CD4-positive, alpha-beta T cell treated with Interleukin-15 for 4 hours (primary cell): ENCODE measurements around the gene MAP3K5.
A peak's percentile ranks its signal among the peaks of the same experiment; 100 is the strongest.

ENCODE experiments used
- DNase-seq: peaks from one replicate; pipeline ENCODE4 v3.0.0-alpha.2; 2020; ENCODE audit warnings: low spot score

MAP3K5 gene

DNA sequence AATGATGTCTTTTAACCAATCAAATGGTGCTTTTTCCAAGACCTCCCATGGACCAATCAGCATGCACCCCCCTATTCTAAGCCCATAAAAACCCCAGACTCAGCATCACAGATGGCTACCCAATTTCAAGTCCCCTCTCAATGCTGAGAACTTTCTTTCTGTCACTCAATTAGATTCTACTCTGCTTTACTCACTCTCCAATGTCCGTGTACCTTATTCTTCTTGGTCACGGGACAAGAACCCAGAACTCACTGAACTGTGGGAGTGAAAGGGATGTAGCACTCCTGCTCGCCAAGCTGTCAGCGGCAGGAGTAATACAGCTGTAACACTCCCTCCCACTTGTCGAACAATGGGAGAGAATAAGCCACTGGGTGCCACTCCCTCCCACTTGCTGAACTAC is 221.2 kb downstream of the MAP3K5 start:
- DNase-seq = no peak

DNA sequence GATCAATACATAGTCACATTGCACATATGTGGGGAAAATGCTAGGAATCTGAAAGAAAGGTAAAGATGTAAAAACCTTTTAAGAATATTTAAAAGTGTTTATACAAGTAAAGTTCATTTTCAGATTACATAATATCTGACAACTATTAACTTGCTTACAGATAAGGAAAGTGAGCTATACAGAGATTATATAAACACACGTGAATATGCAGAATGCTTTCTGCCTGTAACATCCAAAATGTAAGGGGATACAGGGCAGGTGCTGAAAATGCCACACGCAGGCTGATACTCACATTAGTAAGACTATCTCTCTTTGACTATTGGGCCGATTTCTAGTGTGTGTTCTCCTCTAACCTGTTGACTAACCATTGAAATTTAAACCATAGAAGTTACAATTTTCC is 224.1 kb downstream of the MAP3K5 start:
- no peak for DNase-seq

DNA sequence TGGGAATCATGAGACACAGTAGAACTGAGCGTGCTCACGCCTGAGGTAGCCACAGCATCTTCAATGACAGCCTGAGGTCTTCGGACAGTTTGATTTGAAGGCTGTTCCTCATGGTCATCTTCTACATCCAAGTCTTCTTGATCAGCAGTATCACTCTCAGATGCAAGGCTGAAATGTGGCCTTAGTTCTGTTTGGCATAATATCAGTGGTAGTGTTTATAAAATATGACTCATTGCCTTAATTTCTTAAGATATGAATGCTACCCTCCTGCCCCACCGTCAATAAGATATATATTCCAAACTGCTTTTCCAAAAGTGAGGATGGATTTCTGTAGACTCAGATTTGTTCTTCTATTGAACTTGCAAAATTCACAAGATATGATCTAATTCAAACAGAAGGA is 224.6 kb downstream of the MAP3K5 start:
- no peak for DNase-seq

GRCh38 chr6:136566851-136567250 is 225.4 kb downstream of the MAP3K5 start:
- no peak for DNase-seq

GRCh38 chr6:136566007-136566487 is 226.2 kb downstream of the MAP3K5 start:
- no peak for DNase-seq

DNA sequence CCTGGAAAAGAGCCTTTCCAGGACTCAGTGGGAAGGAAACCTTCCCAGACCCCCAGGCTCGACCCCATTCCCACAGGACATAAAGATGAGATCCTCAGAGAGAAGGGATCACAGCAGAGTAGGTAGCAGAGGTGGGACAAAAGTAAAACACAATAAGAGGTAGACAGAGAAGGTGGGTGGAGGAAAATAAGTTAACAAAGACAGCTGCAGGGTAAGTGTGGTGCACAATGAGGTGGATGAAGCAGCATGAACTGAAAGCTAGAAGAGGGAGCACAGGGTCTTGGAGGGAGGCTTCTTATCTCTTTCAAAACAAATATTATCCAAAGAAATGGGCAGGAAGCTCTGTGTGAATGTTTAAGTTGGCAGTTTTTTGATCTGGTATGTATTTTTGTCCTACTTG is 228.1 kb downstream of the MAP3K5 start:
- no peak for DNase-seq

GRCh38 chr6:136563386-136564152 is 228.7 kb downstream of the MAP3K5 start:
- DNase-seq = no peak

- no peak for DNase-seq
These were observed 230.1 kb downstream of the MAP3K5 start for GRCh38 chr6:136562211-136562610.

DNA sequence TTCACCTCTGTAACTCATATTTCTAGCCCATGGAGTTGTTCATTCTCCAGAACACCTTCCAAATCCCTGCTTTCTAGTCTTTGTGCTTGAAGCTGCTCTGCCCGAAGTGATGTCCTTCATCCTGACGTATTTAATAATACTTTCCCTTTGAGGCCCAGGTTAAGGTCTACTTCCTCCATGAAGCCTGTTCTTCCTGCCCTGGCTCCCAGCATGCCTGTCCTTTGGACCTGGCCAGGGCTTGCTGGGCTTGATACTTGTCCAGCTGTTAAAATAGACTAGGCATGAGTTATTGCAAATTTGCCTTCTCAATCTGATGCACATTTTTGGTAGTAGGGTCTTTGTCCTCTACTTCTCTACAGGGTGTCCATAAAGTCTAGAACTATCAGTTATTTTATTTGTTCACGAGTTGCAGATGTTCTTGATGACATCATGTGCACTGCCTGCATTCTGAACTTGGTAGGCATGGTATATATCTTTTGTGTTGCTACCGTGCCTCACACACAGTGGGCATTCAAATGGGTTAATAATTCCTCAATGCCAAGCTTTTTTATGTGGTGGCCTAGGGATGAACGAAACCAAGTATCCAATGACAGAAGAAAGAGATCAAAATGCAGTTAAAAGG is 239.0 kb downstream of the MAP3K5 start:
- no peak for DNase-seq

GRCh38 chr6:136552054-136552453 is 240.2 kb downstream of the MAP3K5 start:
- DNase-seq = no peak

GRCh38 chr6:136551103-136551502 is 241.2 kb downstream of the MAP3K5 start:
- no peak for DNase-seq

DNA sequence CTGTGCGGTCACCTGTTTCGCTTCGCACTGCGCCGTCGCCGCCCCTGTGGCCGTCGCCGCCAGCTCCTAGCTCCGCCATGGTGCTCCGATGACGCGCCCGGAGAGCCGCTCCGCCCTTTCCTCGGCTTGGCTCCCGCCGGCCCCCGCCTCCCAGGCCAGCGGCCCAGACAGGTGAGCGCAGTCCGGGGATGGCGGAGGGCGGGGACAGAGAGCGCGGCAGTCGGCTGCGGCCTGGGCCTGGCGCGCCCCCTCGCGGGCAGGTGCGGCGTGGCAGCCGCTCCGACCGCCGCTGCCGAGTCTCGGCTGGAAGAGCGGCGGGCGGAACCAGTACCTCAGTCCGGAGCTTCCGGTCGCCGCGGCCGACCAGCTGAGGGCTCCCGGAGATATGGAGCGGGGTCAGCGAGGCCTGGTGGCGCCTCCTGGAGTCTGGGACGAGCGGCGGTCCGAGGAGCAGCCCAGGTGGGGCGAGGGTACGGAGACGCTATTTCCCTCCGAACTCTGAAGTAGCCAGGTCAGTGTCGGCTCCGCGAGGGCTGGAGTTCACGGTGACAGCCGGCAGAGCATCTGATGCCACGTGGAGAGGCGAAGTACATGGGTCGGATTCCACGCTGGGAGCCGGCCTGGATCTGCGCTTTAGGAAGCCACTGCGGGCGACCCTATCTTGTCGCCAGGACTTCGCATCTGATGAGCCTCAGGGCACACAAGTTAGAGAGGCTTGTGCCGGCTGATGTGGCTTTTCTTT is 241.8 kb downstream of the MAP3K5 start, which contains the start of gene MAP7:
MAP7 (minus strand) TSS at position 93 of the 742 bp plus-strand sequence; CDS start at position 79, 14 bp downstream.
- peak; percentile 67 for DNase-seq

- no peak for DNase-seq
These were observed 242.3 kb downstream of the MAP3K5 start for GRCh38 chr6:136550045-136550329.

DNA sequence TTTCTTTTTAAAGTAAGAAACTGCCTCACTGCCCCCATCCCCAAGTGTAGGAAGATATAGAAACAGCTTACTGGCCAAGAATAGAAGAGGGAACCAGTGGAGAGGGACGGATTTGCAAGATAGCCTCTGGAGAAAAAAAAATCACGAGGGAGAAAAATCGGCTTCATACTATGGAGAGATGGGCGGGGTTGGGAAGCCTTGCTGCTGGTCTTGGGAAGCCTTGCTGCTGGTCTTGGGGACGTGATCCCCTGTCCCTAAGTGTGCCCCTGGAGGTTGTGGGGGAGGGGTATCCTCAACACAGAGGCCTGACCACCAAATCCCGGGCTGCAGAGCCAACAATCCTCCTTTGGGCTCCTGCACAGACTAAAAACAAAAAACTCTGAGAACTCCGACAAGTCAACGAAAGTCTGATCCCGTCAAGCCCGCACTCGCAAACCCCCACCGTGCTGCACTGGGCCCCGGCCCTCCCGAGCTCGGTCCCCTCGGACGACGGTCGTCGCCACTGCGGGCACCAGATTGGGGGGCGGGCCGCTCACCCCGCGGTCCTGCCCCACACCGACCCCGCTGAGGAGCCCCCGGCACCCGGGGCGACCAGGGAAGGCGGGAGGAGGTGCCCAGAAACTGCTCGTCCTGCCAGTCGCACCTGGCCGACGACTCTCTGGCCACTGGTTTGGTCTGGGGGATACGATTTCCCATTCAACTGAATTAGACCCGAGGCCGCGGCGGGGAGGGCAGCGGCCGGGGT is 242.8 kb downstream of the MAP3K5 start:
- no peak for DNase-seq

DNA sequence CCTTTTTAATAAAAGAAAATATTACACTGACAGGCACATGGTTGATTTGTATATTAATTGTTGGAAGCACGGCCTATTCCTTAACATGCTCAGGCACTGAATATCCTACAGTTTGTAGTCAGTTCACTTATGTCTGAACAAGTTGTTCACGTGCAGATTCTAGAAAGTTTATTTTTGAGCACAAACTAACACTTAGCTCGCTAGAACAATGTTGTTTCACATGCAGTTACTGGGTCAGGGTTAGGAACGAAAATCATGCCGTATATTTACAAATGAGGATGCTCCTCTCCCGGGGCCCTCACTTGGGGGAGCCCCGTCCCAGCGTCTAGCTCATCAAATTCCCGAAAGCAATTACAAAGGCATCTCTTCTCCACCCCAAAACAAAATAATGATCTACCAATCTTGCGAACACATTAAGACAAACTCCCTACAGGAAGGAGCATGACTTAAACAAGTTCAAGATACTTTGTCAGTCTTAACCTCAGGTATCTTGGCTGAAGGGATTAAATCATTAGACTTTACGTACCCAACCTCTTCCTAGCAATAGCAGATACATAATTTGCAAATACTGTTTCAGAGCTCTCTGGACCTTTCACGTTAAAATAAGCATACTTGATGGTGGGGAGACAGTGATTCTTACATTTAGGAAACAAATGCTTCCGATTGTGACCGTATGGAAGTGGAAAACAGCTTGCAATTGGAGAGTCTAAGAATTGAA is 243.5 kb downstream of the MAP3K5 start:
- DNase-seq = no peak

DNA sequence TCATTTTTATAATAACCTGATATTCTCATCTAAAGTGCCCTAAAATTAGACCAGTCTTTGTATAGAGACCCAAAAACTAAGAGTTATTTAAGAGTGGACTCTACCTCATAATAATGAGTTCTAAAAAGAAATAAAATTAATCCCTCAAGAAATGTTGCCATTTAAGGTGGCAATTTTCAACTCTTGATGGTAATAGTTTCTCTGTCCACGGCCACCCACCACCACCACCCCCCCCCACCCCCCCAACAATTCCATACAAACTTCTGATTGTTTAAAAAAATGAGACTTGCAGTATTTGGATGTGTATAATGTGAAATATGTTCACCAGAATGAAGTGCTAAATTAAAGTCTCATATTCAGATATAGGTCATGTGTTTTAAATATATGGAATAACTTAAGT is 244.4 kb downstream of the MAP3K5 start:
- no peak for DNase-seq

DNA sequence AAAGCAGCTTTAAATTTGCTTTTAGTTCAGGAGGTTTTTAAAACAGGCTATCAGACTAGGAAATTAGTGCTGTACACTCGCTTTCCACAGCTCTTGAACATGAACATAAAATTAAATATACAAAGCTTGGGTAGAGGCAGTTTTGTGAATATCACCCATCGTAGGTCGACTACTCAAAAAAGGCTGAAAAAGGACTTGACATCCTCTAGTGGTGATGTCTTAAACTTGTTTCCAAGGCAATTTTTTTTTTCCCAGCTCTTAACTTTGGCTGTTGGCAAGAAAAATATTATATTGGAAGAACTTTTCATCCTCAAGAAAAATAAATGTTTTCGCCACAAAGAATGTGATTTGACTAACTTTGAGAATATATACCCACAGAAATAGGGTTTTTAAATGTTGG is 244.9 kb downstream of the MAP3K5 start:
- no peak for DNase-seq

- DNase-seq = no peak
These were observed 245.9 kb downstream of the MAP3K5 start for GRCh38 chr6:136546331-136546730.

DNA sequence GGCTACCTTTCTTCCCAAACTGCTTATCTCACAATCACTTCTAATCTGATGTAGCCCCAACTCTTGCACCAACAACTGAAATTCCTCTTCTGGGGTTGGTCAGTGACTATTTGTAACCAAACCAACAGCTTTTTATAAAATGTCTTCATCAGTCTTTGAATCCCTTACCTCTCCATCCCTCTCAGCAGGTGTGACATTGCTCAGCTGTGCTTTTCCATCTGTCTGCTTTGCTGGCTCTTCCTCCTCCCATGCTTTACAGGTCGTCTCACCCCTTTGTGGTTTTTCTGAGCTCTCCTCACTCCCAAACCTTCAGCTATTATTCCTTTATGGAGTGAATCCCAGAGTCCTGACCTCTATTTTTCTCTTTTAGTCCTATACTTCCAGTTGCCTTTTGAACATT is 248.0 kb downstream of the MAP3K5 start:
- DNase-seq = no peak

DNA sequence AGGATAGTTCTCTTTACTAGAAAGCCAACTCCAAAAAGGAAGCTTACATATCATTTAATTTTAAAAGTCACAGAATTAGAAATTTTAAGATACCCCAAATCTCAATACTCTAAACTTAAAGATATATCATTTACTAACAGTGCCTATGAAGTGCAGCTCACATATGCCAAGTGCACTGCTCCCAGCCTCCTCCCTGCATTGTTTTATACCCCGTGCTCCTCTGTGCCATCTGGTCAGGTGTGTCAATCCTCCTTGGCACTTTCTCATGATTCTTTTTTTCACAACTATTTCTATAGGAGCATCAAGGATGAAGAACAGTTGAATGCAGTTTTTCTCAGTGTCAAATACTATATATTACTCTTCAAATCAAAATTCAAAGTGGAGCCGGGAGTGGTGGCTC is 250.9 kb downstream of the MAP3K5 start:
- no peak for DNase-seq

GRCh38 chr6:136539967-136540652 is 252.2 kb downstream of the MAP3K5 start:
- no peak for DNase-seq
